ENCODE data around the gene ALKBH1.
A peak's percentile ranks its signal among the peaks of the same experiment; 100 is the strongest.
"Not testable (repeated sequence)": the region's sequence is repeated elsewhere in the genome, so short reads cannot be mapped to it uniquely, and the experiment has no call there.

ALKBH1 gene, protein sequence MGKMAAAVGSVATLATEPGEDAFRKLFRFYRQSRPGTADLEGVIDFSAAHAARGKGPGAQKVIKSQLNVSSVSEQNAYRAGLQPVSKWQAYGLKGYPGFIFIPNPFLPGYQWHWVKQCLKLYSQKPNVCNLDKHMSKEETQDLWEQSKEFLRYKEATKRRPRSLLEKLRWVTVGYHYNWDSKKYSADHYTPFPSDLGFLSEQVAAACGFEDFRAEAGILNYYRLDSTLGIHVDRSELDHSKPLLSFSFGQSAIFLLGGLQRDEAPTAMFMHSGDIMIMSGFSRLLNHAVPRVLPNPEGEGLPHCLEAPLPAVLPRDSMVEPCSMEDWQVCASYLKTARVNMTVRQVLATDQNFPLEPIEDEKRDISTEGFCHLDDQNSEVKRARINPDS

DNA sequence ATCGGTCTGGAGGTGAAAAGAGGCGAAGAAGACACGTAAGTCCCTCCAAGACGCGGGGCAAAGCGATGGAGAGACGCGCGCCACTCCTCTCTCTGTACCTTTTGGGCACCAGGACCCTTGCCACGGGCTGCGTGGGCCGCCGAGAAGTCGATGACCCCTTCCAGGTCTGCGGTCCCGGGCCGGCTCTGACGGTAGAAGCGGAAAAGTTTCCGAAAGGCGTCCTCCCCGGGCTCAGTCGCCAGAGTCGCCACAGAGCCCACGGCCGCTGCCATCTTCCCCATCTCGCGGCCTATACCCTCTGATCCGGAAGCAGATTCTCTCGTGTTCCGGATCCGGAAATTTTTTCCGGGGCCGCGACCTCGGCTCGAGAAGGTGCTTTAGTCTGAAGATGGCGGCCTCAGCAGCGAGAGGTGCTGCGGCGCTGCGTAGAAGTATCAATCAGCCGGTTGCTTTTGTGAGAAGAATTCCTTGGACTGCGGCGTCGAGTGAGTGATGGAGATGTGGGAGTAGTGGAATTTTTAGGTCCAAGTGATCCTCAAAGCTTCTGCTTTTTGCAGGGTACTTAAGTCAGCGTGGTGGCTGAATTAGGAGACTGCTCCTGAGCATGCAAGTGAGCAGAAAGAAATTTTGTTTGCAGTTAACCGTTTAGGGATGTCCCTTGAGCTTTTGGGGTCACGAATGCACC lies at the start of gene ALKBH1, which contains the start of gene SLIRP:
TSS of gene ALKBH1 (minus strand) at position 300 of the 685 bp plus-strand sequence. CDS start at position 281, 19 bp downstream.
TSS of gene SLIRP (plus strand) at position 380 of the 685 bp plus-strand sequence. CDS start at position 389, 9 bp downstream.
- DNase-seq = peak; percentile 88

DNA sequence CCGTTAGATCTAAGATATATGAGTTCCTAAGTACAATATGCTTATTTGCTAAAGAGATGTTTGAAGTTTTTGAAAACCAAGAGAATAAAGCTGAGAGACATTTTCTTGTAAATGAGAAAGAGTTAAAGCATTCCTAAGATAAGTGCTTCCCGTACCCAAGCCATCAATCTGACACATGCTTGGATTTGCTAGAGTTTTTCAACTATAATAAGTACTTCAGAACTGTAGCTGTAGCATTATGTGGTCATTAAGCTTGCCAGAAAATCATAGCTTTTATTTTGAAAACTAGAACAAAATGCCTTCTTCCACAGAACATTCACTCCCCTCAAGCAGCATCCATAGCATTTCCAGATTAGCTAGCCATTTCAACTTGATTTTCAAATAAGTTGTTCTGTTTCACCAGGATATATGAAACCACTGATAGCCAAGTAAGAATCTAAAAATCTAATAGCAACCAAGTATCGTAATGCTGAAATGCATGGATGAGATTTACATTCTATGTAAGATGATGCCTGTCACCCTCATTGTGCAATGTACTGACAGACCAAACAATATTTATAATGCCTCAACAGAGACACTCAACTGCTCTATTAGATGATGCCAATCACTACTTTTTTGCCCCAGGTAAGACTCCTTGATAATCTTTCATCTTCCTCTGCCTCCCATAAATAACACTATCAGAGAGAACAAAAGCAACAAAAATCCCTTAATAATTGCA lies 45.1 kb upstream of the ALKBH1 start:
- no peak for DNase-seq

DNA sequence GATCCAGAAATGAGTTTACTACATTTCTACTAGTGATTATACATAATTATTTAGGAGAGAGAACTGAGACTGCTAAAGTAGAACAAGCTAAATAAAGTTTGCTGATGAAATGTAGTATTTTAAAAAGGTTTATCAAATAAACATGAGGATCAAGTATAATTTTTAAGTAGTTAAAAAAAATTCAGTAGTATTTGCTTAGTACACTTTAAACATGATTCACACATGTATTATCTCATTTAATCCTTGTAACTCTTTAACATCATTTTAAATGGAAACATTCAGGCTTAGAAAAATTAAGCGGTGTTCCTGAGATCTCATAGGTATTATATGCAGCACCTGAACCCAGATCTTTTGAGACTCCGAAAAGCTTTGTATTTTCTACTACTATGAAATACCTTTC lies 44.4 kb upstream of the ALKBH1 start:
- no peak for DNase-seq

DNA sequence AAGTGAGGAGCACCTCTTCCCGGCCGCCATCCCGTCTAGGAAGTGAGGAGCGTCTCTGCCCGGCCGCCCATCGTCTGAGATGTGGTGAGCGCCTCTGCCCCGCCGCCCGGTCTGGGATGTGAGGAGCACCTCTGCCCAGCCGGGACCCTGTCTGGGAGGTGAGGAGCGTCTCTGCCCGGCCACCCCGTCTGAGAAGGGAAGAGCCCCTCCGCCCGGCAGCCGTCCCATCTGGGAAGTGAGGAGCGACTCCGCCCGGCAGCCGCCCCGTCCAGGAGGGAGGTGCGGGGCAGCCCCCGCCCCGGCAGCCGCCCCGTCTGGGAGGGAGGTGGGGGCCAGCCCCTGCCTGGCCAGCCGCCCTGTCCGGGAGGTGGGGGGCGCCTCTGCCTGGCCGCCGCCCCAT lies 39.6 kb upstream of the ALKBH1 start:
- not testable (repeated sequence) for DNase-seq

DNA sequence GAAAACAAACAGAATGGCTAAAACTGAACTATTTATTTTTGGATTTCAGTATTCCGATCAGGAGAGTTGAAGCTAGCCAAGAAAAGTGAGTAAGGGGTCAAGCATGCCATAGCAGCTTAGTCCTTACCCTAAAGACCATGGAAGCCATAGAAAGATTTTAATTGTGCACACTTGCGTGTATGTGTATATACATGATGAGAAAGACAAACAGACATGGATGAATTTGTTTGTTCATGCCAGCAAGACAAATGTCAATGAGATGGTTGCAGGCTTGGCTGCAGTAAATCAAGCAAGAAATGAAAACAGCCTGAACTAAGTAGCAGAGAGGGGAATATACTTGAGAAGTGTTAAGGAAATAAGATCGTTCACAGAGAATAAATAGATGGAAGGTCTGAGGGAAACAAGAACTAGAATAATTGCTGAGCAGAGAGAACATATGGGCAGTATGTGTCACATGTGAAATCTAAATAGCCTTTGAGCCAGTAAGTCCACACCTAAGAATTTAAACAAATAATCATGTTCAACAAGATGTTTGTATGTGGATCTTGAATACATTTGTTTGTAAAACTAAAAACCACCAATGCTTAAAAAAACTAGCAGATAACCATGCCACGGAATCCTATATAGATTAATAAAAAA lies 38.4 kb upstream of the ALKBH1 start:
- DNase-seq = no peak

DNA sequence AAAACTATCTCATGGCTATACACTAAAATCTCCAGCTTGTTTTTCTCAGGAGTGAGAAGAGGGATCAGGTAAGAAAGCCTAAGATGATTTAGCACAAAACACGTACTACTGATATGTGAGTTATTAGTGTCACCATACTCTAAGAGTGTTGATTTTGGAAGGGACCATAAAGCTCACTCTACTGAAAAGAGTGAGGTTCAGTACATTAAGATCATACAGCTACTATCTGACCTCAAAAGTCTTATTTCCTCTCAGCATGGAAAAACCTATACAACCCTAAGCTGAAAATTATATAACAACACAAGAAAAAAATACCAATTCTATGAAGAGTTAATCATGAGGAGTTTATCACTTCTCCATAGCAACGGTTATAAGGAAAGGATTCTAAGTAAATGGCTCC lies 33.6 kb upstream of the ALKBH1 start:
- no peak for DNase-seq

DNA sequence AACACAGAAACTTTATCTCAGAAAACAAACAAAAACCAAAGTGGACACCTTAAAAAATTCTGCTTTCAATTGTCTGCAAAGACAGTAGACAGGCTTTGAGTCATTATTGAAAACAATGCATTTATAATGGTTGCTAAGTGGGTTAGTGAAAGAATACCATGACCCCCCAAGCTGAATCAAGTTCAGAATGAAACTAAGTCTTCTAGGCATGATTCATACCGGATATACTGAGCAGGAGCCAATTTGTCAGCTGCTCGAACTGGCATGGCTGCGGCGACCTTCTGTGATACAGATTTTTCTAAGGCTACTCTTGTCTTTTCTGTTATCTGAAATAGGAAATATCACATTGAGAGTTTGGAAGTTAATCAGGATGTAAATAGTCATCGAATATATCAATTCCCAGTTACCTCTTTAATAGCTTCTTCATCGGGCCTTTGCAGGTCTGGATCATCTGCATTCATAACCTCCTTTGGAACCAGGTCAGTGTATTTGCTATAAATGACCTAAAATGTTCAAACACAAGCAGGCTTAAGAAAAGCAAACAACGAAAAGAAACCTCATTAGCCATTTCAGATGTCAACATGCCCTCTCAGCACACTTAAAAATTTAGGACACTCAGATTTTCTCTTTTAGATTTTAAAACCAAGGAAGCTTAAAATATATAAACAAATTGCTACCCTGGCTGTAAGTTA lies 30.9 kb upstream of the ALKBH1 start:
- DNase-seq = no peak

DNA sequence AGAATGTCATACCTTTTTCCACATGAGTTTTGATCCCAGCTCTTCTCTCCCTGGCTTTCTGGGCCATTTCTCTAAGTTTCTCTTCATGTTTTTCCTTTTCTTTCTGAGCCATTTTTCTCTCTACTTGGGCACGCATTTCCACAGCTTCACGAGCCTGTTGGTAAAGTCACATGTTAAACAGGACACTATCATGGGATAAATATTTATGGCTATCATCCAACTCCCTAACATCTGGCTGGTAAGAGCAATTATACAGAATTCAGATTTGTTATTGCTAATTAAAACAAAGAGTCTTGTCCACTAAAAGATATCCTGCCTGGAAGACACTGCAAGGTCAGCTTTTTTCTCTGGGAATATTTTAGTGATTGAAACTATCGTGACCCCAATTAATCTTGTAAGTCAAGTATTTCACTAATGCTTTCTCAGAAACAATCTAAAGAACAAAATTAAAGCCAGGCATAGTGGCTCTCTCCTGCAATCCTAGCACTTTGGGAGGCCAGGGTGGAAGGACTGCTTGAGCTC lies 23.2 kb upstream of the ALKBH1 start:
- DNase-seq = no peak

DNA sequence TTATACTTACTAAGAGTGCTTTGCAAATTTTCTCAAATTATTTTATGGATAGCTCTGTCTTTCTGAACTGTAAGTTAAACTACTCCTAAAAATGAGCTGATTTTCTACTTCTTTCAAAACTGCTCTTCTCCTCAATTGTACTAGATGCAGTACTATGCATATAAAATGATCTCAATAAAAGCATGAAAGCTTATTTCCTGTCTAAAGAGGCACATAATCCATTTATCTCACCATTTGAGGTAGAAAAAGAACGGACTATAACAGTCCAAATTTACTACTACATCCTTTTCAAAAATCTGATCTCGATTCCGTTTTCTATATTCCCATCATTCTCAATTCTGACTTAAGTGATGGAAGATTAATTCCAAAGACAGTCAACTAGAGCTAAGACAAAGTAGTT lies 14.5 kb upstream of the ALKBH1 start:
- no peak for DNase-seq

DNA sequence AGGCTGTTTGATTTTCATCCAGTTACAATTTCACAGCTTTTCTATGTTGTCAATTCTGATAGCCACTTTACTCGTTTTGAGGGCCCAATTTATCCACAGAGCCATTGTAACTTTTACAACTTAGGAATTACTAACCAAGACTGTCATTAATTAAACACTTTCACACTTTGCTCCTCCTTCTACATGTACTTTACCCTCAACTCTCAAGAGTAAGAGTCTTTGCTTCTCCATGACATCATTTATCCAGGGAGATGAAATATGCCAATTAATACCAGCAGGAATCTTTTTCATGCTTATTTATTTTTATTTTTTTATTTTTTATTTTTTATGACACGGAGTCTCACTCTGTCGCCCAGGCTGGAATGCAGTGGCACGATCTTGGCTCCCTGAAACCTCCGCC lies 13.6 kb upstream of the ALKBH1 start:
- DNase-seq = no peak

DNA sequence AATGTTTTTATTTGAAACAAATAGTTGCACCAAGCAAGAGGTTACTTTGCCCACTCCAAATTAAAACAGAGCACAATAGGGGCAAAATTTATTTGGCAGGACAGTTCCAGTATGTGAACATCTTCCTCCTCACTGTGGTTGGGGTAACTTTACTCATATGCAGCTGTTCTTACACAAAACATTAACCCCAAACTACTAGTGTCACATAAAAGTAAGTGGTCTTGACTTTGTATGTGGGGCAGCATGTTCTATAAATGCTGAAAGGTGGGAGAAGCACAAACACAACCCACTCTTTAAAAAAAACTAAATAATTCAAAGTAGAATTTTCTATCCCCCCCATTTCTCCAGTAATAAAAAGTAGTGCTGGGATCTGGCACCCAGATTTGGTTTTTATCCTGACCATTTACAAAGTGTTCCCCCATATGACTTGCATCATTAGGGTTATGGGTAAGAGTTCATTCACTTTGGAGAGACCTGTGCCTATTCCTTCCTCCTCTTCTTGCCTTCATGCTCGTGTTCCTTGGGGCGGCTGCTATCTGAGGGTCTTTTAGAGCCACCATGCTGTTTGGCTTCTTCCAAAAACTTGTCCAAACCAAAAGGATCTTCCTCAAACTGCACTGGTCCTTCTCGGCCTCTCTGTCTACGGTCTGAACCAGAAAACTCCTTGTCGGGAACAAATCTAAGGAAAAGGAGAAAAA lies 9.9 kb upstream of the ALKBH1 start:
- DNase-seq = no peak

DNA sequence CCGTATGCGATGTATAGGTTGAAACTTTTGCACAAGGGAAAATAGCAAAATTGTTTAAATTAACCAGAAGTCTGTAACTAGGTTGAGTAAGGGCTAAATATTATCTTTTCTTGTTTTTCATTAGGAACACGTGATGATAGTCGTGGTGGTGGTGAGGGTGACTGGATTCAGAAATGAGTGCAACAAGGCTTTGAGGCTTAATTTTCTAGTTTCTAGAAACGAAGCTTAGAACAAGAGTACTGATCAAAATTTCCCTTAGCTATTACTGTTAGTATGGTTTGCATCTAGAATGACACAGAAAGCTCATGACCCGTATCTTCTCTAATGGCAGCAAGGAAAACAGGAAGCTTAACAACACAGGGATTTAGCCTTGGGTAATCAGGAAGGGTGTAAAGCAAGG lies 7.1 kb upstream of the ALKBH1 start:
- DNase-seq = no peak

DNA sequence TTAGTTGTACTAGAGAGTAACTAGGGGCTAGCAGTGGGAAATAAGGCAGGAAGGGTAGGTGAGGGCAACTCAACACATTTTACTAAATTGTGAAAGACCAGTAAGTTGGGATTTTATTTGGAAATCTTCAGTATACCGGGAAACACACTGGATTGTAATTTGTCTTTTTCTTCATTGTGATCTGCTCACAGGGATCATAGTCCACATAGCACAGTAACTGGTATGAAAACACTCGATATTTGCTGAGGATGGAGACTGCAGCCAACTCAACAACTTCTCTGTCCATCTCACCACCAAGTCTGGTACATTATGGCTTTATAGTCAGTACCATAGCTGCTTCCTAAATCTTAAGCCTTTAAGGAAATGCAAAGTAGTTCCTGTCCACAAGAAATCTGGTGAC lies 2.5 kb upstream of the ALKBH1 start:
- no peak for DNase-seq

DNA sequence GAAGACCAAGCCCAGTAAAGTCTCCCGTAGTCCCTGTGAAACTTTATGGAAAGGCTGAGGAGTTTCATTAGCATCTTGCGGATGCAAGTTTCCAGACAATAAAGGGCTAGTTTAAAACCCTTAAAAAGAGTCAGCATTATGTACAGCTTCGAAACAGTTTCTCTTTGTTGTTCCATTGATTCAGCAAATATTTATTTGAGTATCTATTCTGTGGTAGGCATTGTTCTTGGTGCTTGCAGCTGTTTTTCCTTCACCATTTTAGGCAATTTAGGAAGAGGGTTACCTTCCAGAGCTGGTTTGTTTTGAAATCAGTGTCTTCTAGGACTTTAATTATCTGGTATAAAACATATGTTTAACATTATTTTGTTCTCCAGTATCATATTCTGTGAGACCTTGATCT lies 1.6 kb upstream of the ALKBH1 start:
- DNase-seq = no peak

DNA sequence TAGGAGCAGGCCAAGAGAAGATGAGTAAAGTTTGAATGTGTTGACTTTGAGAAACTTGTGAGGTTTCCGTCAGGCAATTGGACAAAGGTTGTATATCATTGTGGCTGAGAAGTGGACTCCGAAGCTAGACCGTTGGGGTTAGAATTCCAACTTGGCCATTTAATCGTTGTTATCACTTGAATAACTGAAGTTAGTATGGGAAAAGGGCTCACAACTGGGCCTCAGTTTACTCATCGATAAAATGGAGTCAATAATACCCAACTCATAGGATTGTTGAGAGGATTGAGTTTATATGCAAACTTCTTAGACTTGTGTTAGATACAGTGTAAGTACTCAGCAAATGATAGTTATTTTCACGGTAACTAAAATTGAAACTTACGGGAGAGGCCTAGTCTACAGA lies 926 bp upstream of the ALKBH1 start:
- no peak for DNase-seq

DNA sequence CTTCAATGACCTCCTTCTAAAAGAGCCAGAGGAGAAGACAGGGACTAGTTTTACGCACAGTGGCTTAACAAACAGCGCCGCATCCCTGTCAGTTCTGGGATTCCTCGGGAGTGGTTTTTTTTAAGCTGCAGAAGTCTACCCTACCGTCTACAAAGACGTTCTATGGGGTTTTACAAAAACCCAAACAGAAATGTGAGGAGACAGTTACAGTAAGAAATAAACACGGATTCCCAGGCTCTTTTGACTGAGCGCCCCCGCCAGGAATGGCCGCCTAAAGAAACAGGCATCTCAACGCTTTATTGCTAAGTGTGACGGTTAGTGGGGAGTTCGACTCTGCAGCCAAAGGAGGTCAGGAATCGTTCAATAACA lies 484 bp downstream of the ALKBH1 start:
- peak; percentile 25 for DNase-seq

DNA sequence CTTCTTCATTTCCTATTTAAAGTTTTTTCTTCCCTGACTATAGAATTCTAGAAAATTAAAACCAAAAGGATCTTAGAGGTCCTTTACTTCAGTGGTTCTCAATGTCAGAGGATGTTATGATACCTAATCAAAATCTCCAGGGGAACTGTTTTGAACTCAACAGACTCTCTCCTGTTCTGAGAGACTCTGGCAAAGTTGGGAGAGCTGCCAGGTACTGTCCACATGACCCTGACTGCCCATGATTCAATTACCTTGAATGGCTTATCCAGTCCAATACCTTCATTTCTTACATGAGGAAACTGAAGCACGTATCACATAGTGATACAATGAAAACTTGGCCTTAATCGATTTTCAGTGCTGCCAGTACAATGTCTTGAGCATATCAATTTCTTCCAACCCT lies 16.6 kb downstream of the ALKBH1 start:
- DNase-seq = no peak

DNA sequence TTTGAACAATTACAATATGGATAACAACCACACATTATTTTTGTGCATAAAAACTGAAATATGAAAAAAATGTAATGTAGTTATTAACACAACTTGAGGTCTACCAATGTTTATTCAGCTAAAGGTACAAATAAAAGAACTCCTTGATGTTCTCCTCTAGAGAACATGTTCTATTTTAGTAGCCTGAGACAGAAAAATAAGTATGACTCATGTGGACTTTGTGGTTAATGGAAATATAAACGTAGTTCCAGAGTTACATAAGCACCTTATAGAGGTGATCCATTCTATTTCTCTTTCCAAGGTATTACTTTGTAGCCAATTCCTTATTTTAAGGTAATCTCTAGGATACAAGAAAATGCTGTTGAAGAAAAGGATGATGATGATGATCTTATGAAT lies 25.7 kb downstream of the ALKBH1 start:
- no peak for DNase-seq

DNA sequence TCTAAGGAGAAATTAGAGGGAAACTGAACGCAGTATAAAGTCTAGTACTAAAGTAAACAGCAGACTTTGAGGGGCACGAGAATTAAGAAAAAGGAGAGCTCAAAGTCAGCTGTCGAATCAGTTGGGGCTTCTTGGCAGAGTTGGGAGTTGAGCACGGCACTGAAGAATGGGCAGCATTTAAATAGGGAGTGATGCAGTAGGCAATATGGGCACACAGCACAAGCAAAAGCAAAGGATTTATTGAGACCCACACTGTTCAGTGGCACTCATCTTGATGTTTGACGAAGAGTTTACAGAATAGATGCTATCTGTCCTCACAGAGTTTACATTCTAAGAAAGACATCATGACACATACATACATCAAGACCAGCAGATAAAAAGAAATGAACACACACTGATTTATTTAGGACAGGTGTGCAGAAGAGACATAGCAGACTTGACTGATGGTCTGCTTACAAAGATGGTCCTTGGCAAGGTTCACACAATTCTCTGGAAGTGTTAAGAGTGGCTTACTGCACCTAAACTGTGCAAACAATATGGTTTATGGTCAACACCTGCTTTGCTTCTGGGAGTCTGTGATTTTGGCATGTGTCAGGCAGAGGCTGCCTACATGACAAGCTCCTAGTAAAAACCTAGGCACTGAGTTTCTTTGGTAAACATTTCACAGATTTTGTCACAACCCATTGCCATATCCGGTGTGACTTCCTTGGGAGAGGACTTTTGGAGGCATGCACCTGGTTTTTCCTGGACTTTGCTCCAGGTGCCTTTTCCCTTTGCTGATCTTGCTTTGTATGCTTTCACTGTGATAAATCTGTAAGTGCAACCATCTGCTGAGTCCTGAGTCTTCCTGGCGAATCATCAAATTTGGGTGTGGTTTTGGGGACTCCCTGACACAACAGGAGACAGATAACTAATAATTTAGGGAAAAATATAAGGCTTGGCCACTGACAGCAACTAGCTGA lies 26.3 kb downstream of the ALKBH1 start:
- DNase-seq = no peak

DNA sequence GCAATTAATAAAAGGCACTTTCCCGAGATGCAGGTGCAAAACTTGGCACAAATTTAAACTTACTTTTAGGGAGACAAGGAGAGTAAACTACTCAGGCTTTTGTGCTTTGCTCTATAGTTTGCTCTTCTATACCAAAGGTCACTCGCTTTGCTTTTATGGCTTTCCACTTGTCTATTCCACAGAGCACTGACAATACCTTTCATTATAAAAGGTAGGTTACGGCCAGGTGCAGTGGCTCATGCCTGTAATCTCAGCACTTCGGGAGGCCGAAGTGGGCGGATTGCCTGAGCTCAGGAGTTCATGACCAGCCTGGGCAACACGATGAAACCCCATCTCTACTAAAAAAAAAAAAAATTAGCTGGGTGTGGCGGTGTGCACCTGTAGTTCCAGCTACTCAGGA lies 32.9 kb downstream of the ALKBH1 start:
- no peak for DNase-seq

DNA sequence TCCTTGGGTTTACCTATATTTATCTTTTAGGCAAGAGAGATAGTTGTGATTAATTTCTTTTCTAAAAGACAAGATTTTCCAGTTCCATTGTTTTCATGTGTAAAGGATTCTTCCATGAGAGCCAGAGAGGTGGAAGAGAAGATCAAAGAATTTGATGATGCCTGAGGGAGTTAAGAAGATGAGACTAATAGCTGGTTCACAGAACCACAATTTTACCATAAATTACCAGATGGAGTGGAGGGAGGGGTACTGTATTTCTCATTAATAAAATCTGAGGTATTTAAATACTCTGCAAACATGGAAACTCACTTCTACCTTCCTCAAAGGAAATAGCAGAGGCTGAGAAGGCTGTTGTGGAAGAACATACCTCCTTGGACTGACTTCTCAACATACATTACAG lies 34.6 kb downstream of the ALKBH1 start:
- no peak for DNase-seq
